GM19239 (cell line): ENCODE data around the gene CDK6.

Experiments
- DNase-seq: peaks from one replicate; pipeline ENCODE4 v3.0.0; 2011; ENCODE audit warnings: low spot score; ENCODE audit not compliant: insufficient read length
- FAIRE-seq: peaks from 2 replicates; lab custom pipeline; 2011; peaks lifted over from hg19 to GRCh38; lab: Jason Lieb, UNC

Gene CDK6

GRCh38 chr7:92798517-92799249 is 37.7 kb downstream of the CDK6 start:
- DNase-seq (no peak), FAIRE-seq (no peak)

GRCh38 chr7:92797693-92798092 is 38.7 kb downstream of the CDK6 start:
- FAIRE-seq (no peak), DNase-seq (no peak)

GRCh38 chr7:92797284-92797683 is 39.1 kb downstream of the CDK6 start:
- peak; percentile 45 for FAIRE-seq
- no peak for DNase-seq

- DNase-seq (no peak), FAIRE-seq (no peak)
Observed at GRCh38 chr7:92794831-92795230, 41.5 kb downstream of the CDK6 start.

- FAIRE-seq = no peak
- DNase-seq = no peak
Observed at GRCh38 chr7:92794391-92794790, 42.0 kb downstream of the CDK6 start.

- DNase-seq (no peak), FAIRE-seq (no peak)
Observed at GRCh38 chr7:92793656-92794205, 42.6 kb downstream of the CDK6 start.

GRCh38 chr7:92790992-92791391 is 45.4 kb downstream of the CDK6 start:
- DNase-seq (no peak), FAIRE-seq (no peak)

- no peak for DNase-seq
- no peak for FAIRE-seq
Observed at GRCh38 chr7:92788559-92789183, 47.7 kb downstream of the CDK6 start.

GRCh38 chr7:92785923-92786322 is 50.5 kb downstream of the CDK6 start:
- DNase-seq (no peak), FAIRE-seq (no peak)

- FAIRE-seq (no peak), DNase-seq (no peak)
Observed at GRCh38 chr7:92784935-92785334, 51.4 kb downstream of the CDK6 start.

GRCh38 chr7:92783260-92784201 is 52.8 kb downstream of the CDK6 start:
- FAIRE-seq = peak; percentile 4

GRCh38 chr7:92782855-92783254 is 53.5 kb downstream of the CDK6 start:
- peak; percentile 51 for FAIRE-seq
- no peak for DNase-seq

More at GRCh38 chr7:92783260-92784201, 52.8 kb downstream of the CDK6 start:
- DNase-seq = no peak

GRCh38 chr7:92782236-92782635 is 54.1 kb downstream of the CDK6 start:
- DNase-seq = no peak

GRCh38 chr7:92781117-92781720 is 55.2 kb downstream of the CDK6 start:
- DNase-seq (no peak), FAIRE-seq (peak; percentile 48)

More at GRCh38 chr7:92782236-92782635, 54.1 kb downstream of the CDK6 start:
- peak; percentile 45 for FAIRE-seq

- FAIRE-seq (peak; percentile 79), DNase-seq (no peak)
Observed at GRCh38 chr7:92778972-92779371, 57.4 kb downstream of the CDK6 start.

- FAIRE-seq = peak; percentile 77
- no peak for DNase-seq
Observed at GRCh38 chr7:92777993-92778392, 58.4 kb downstream of the CDK6 start.

- FAIRE-seq (no peak), DNase-seq (no peak)
Observed at GRCh38 chr7:92773808-92774207, 62.6 kb downstream of the CDK6 start.

- DNase-seq (no peak), FAIRE-seq (no peak)
Observed at GRCh38 chr7:92769844-92770243, 66.5 kb downstream of the CDK6 start.

GRCh38 chr7:92769394-92769699 is 67.0 kb downstream of the CDK6 start:
- DNase-seq (no peak), FAIRE-seq (peak; percentile 47)
